ENCODE results near the gene KRT71. TPM values are rescaled to one million over a fixed set of nuclear protein-coding genes. Genes with fewer than 3 reads are reported as not detected.

Gene KRT71
- total RNA-seq, 1 experiment from 2014 or later: not detected

Other genes starting within 250 kb of the KRT71 start
- not detected in 2 replicates for gene KRT83, start 231.7 kb downstream of the KRT71 start, total RNA-seq (2014; rRNA removed; shearing (Covaris generic); ENCODE audit: low replicate concordance)
- gene KRT85, start 185.7 kb downstream of the KRT71 start, total RNA-seq (2014; rRNA removed; shearing (Covaris generic); ENCODE audit: low replicate concordance): not detected in 2 replicates
- not detected in 2 replicates for gene KRT84, start 167.5 kb downstream of the KRT71 start, total RNA-seq (2014; rRNA removed; shearing (Covaris generic); ENCODE audit: low replicate concordance)
- not detected in 2 replicates for gene KRT82, start 146.8 kb downstream of the KRT71 start, total RNA-seq (2014; rRNA removed; shearing (Covaris generic); ENCODE audit: low replicate concordance)
- gene KRT75, start 118.8 kb downstream of the KRT71 start, total RNA-seq (2014; rRNA removed; shearing (Covaris generic); ENCODE audit: low replicate concordance): not detected in 2 replicates
- gene KRT6B, start 101.0 kb downstream of the KRT71 start, total RNA-seq (2014; rRNA removed; shearing (Covaris generic); ENCODE audit: low replicate concordance): not detected in 2 replicates
- not detected in 2 replicates for gene KRT6C, start 79.3 kb downstream of the KRT71 start, total RNA-seq (2014; rRNA removed; shearing (Covaris generic); ENCODE audit: low replicate concordance)
- not detected in 2 replicates for gene KRT6A, start 59.9 kb downstream of the KRT71 start, total RNA-seq (2014; rRNA removed; shearing (Covaris generic); ENCODE audit: low replicate concordance)
- gene KRT5, start 32.8 kb downstream of the KRT71 start, total RNA-seq (2014; rRNA removed; shearing (Covaris generic); ENCODE audit: low replicate concordance): not detected in 2 replicates
- gene KRT74, start 20.7 kb upstream of the KRT71 start, total RNA-seq (2014; rRNA removed; shearing (Covaris generic); ENCODE audit: low replicate concordance): not detected in 2 replicates
- not detected in 2 replicates for gene KRT72, start 48.3 kb upstream of the KRT71 start, total RNA-seq (2014; rRNA removed; shearing (Covaris generic); ENCODE audit: low replicate concordance)
- gene KRT73, start 65.4 kb upstream of the KRT71 start, total RNA-seq (2014; rRNA removed; shearing (Covaris generic); ENCODE audit: low replicate concordance): not detected in 2 replicates
- not detected in 2 replicates for gene KRT2, start 99.1 kb upstream of the KRT71 start, total RNA-seq (2014; rRNA removed; shearing (Covaris generic); ENCODE audit: low replicate concordance)
- gene KRT1, start 127.3 kb upstream of the KRT71 start, total RNA-seq (2014; rRNA removed; shearing (Covaris generic); ENCODE audit: low replicate concordance): not detected in 2 replicates
- gene KRT77, start 150.4 kb upstream of the KRT71 start, total RNA-seq (2014; rRNA removed; shearing (Covaris generic); ENCODE audit: low replicate concordance): not detected in 2 replicates
- gene KRT76, start 224.2 kb upstream of the KRT71 start, total RNA-seq (2014; rRNA removed; shearing (Covaris generic); ENCODE audit: low replicate concordance): not detected in 2 replicates
- gene KRT3, start 243.0 kb upstream of the KRT71 start, total RNA-seq (2014; rRNA removed; shearing (Covaris generic); ENCODE audit: low replicate concordance): not detected in 2 replicates